Left lung (tissue), 10 donors: ENCODE measurements around the gene FBXW9. TPM values are rescaled to one million over a fixed set of nuclear protein-coding genes. Genes with fewer than 3 reads are reported as not detected.
A peak's percentile ranks its signal among the peaks of the same experiment; 100 is the strongest.

ENCODE experiments used
- ATAC-seq: fragments of 200-7000 bp; cut with Tn5 transposase; one replicate; pipeline ENCODE4 v1.9.1; 2020; ENCODE audit warnings: moderate library complexity
- DNase-seq, 4 donors: peaks; one replicate each; pipeline ENCODE4 v3.0.0-alpha.2; 2013 to 2020
- H3K27ac ChIP-seq, 2 donors: fragments of 200-600 bp; sonication (generic) in 1 of 2; one replicate each; pipeline versions ENCODE4 v1.5.0 to v1.8.0; 2020 to 2021
- H3K27me3 ChIP-seq, 2 donors: fragments of 200-600 bp; sonication (generic) in 1 of 2; one replicate each; pipeline versions ENCODE4 v1.5.0 to v1.8.0; 2020 to 2021
- H3K36me3 ChIP-seq, 2 donors: fragments of 200-600 bp; sonication (generic) in 1 of 2; one replicate each; pipeline versions ENCODE4 v1.5.0 to v1.8.0; 2020 to 2021
- H3K4me1 ChIP-seq, 2 donors: fragments of 200-600 bp; one replicate each; pipeline ENCODE4 v1.8.0; 2021
- H3K4me3 ChIP-seq, 2 donors: fragments of 200-600 bp; sonication (generic) in 1 of 2; one replicate each; pipeline versions ENCODE4 v1.5.0 to v1.8.0; 2020 to 2021; ENCODE audit warnings: mild to moderate bottlenecking in 1 of 2
- H3K9me3 ChIP-seq, 2 donors: fragments of 200-600 bp; sonication (generic) in 1 of 2; one replicate each; pipeline versions ENCODE4 v1.5.0 to v1.8.0; 2020 to 2021
- intact Hi-C, 2 donors: fragments of 100-400 bp; cut with DNase I; formaldehyde crosslinking; loops; one replicate each; pipeline versions ENCODE4 v1.11.2 to v1.14.2; 2022
- polyA plus RNA-seq, 6 donors: library from polyadenylated mRNA; unstranded; fragments of 120-200 nt; gene quantifications; one replicate each; pipeline ENCODE4 v1.2.1, GENCODE V29; 2013; ENCODE audit not compliant: insufficient read length in 6 of 6
- total RNA-seq, 2 donors: library from RNA; stranded (reverse); fragmentation: NEBNext Ultra II Directional; extraction: Animal tissue kit (Norgen Biotek cat#: 25700); gene quantifications; one replicate each; pipeline ENCODE4 v1.2.1, GENCODE V29; 2021
- TF ChIP-seq, protein P1 (sequence below), 2 donors: fragments of 200-600 bp; sonication (generic) in 1 of 2; IDR thresholded peaks; one replicate each; pipeline versions ENCODE4 v1.5.0 to v1.8.0; 2021; ENCODE audit warnings: antibody characterized with exemption in 2 of 2
- donor health status: DM: no; HTN: yes; CAD: no.
- donor health status: DM: no; HTN: no; CAD: no.

Gene FBXW9
- total and polyA plus RNA-seq, 8 donors: 6.0 to 13.1 (median 10.5) TPM

GRCh38 chr19:12675940-12676339 is 20.5 kb downstream of the FBXW9 start:
- H3K9me3 ChIP-seq: no peaks in the 10 kb centered on the region
- no peaks in the 10 kb centered on the region for H3K27me3 ChIP-seq
- H3K4me3 ChIP-seq: no peak overlapping the region
- TF ChIP-seq, protein P1, sequence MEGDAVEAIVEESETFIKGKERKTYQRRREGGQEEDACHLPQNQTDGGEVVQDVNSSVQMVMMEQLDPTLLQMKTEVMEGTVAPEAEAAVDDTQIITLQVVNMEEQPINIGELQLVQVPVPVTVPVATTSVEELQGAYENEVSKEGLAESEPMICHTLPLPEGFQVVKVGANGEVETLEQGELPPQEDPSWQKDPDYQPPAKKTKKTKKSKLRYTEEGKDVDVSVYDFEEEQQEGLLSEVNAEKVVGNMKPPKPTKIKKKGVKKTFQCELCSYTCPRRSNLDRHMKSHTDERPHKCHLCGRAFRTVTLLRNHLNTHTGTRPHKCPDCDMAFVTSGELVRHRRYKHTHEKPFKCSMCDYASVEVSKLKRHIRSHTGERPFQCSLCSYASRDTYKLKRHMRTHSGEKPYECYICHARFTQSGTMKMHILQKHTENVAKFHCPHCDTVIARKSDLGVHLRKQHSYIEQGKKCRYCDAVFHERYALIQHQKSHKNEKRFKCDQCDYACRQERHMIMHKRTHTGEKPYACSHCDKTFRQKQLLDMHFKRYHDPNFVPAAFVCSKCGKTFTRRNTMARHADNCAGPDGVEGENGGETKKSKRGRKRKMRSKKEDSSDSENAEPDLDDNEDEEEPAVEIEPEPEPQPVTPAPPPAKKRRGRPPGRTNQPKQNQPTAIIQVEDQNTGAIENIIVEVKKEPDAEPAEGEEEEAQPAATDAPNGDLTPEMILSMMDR (IDR thresholded peaks at IDR 0.05): no peak
- peaks cover 3 to 83% of the 10 kb centered on the region in 2 donors for H3K36me3 ChIP-seq
- ATAC-seq (no peak), DNase-seq (no peak)
- peaks cover 0 to 25% of the 10 kb centered on the region in 2 donors for H3K4me1 ChIP-seq
- intact Hi-C loops: loop anchor here in 1 of 2 donors (10.0 kb wide), 1 partner anchor 111 kb away; no protein-coding TSS in a partner anchor
- H3K27ac ChIP-seq: no peak overlapping the region

DNA sequence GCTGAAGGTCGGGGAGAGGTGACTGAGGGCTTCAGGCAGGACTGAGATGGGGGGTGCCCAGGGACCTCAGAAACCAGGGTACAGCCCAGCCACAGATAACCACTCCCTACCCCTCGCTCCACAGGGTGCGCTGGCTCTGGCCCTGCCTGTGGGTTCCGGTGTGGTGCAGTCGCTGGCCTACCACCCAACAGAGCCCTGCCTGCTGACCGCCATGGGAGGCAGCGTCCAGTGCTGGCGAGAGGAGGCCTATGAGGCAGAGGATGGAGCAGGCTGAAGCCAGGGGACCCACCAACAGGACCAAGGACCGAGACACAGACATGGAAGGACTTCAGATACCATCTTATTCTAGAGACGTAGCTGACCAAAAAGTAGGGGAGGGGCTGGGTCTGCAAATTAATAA is 21.0 kb downstream of the FBXW9 start:
- Histone ChIP-seq H3K27ac (no peak overlapping the region), H3K27me3 (no peaks in the 10 kb centered on the region), H3K4me3 (no peak overlapping the region), H3K9me3 (no peaks in the 10 kb centered on the region), H3K4me1 (peaks cover 2 to 25% of the 10 kb centered on the region in 2 donors), H3K36me3 (peaks cover 3 to 83% of the 10 kb centered on the region in 2 donors)
- ATAC-seq: no peak
- TF ChIP-seq, protein P1 (IDR thresholded peaks at IDR 0.05): no peak
- intact Hi-C loops: loop anchor here in 1 of 2 donors (10.0 kb wide), 1 partner anchor 111 kb away; no protein-coding TSS in a partner anchor
- DNase-seq: no peak

DNA sequence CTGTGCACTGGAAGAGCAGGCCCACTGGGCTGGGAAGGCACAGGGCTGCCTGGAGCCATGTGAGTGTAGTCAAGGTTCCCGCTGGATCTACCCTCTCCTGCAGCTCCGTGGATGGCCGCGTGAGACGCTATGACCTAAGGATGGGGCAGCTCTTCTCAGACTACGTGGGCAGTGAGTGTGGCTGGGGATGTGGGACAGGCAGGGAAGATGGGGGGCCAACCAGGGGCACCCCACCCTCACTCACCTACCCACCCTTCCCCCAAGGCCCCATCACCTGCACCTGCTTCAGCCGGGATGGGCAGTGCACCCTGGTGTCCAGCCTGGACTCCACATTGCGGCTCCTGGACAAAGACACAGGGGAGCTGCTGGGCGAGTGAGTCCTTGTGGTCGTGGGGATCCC is 23.7 kb downstream of the FBXW9 start:
- ATAC-seq (no peak), DNase-seq (no peak)
- TF ChIP-seq, protein P1 (IDR thresholded peaks at IDR 0.05): no peak
- H3K36me3 ChIP-seq: peaks cover 3 to 60% of the 10 kb centered on the region in 2 donors
- peaks cover 14 to 37% of the 10 kb centered on the region in 2 donors for H3K4me1 ChIP-seq
- no peak overlapping the region for H3K27ac ChIP-seq
- H3K4me3 ChIP-seq: no peak overlapping the region
- H3K27me3 ChIP-seq: no peaks in the 10 kb centered on the region
- no peaks in the 10 kb centered on the region for H3K9me3 ChIP-seq
- intact Hi-C loops: loop anchor here in 1 of 2 donors (10.0 kb wide), 1 partner anchor 108 kb away; no protein-coding TSS in a partner anchor

GRCh38 chr19:12670159-12670928 is 26.1 kb downstream of the FBXW9 start:
- peak overlapping the region; percentile 94 to 96 for H3K27ac ChIP-seq
- intact Hi-C loops: loop anchor here in 1 of 2 donors (10.0 kb wide), 1 partner anchor 106 kb away; no protein-coding TSS in a partner anchor
- no peaks in the 10 kb centered on the region for H3K9me3 ChIP-seq
- TF ChIP-seq, protein P1 (IDR thresholded peaks at IDR 0.05): no peak
- H3K27me3 ChIP-seq: no peaks in the 10 kb centered on the region
- peak overlapping the region; percentile 79 to 91 for H3K4me3 ChIP-seq
- DNase-seq (peak in 1 of 4 donors; percentile 80), ATAC-seq (no peak)
- peaks cover 3 to 36% of the 10 kb centered on the region in 2 donors for H3K36me3 ChIP-seq
- H3K4me1 ChIP-seq: peaks cover 22 to 47% of the 10 kb centered on the region in 2 donors
